Endothelial cell of umbilical vein (primary cell): ENCODE data around the gene ZDHHC24. TPM values are rescaled to one million over a fixed set of nuclear protein-coding genes. Genes with fewer than 3 reads are reported as not detected.

Experiments
- BruUV-seq: library from RNA; stranded (reverse); fragments of 400-500 nt; replicated peaks from 2 replicates; lab custom pipeline; 2021; lab: Mats Ljungman, UMichigan
- CTCF ChIA-PET: fragments of 300-600, 350-600 bp; sonication (Branson Sonifier 250); formaldehyde crosslinking; loops from one replicate; lab custom pipeline; 2021; ENCODE audit warnings: antibody characterized with exemption, inconsistent platforms; lab: Charles Lee
- POLR2A ChIA-PET: fragments of 300-600, 350-600 bp; sonication (Branson Sonifier 250); formaldehyde crosslinking; loops from one replicate; lab custom pipeline; 2021; ENCODE audit warnings: antibody characterized with exemption, inconsistent platforms; lab: Charles Lee
- DNase-seq: peaks from one replicate; pipeline ENCODE4 v3.0.0-alpha.2; 2011; ENCODE audit warnings: low read depth, low spot score
- FAIRE-seq: peaks from 2 replicates; lab custom pipeline; 2011; peaks lifted over from hg19 to GRCh38; lab: Jason Lieb, UNC
- H2AFZ ChIP-seq: 2 replicates; pipeline ENCODE4 v1.6.0; 2012; ENCODE audit warnings: low read depth, low read length, control low read depth, inconsistent platforms
- H3K27ac ChIP-seq: 2 replicates; pipeline ENCODE4 v1.5.1; 2011; ENCODE audit warnings: low read depth, mild to moderate bottlenecking, control low read depth, low read length, moderate library complexity; ENCODE audit not compliant: insufficient read depth
- H3K27me3 ChIP-seq, 2 experiments: 2 replicates each; pipeline versions ENCODE4 v1.6.0 to v1.6.1; 2011; ENCODE audit warnings: low read length in 2 of 2, mixed read lengths in 1 of 2; ENCODE audit not compliant: control insufficient read depth in 2 of 2, insufficient read depth in 2 of 2
- H3K36me3 ChIP-seq, 2 experiments: 2 replicates in 1 of 2; 3 replicates in 1 of 2; pipeline ENCODE4 v1.5.1; 2011; ENCODE audit warnings: low read length in 2 of 2, mild to moderate bottlenecking in 1 of 2, moderate library complexity in 1 of 2; ENCODE audit not compliant: control insufficient read depth in 2 of 2, insufficient read depth in 2 of 2; ENCODE audit errors: extremely low read depth in 1 of 2
- H3K4me1 ChIP-seq: 3 replicates; pipeline ENCODE4 v1.5.1; 2011; ENCODE audit warnings: mild to moderate bottlenecking, low read length; ENCODE audit not compliant: control insufficient read depth, insufficient read depth; ENCODE audit errors: extremely low read depth
- H3K4me2 ChIP-seq: 2 replicates; pipeline ENCODE4 v1.6.1; 2011; ENCODE audit warnings: low read length, control low read depth, mixed read lengths; ENCODE audit not compliant: insufficient read depth
- H3K4me3 ChIP-seq, 3 experiments: fragments of 200-600 bp in 1 of 3; sonication (generic), shearing (Covaris generic) in 1 of 3; replicated peaks in 1 of 3; 2 replicates each; pipeline ENCODE4 v1.5.1; 2011 to 2016; ENCODE audit warnings: control low read depth in 3 of 3, low read length in 3 of 3, mild to moderate bottlenecking in 2 of 3, inconsistent platforms in 1 of 3, low read depth in 1 of 3, moderate library complexity in 1 of 3; ENCODE audit not compliant: insufficient read depth in 1 of 3
- H3K79me2 ChIP-seq: 2 replicates; pipeline ENCODE4 v1.6.0; 2012; ENCODE audit warnings: low read length, inconsistent platforms; ENCODE audit not compliant: control insufficient read depth, insufficient read depth
- H3K9ac ChIP-seq: replicated peaks from 2 replicates; pipeline ENCODE3; 2011; ENCODE audit warnings: low read length, control low read depth; ENCODE audit not compliant: insufficient read depth; ENCODE audit errors: extremely low read depth
- H3K9me1 ChIP-seq: replicated peaks from 3 replicates; pipeline ENCODE4 v1.6.0; 2011; ENCODE audit warnings: mild to moderate bottlenecking, low read length; ENCODE audit not compliant: control insufficient read depth, insufficient read depth; ENCODE audit errors: extremely low read depth
- H3K9me3 ChIP-seq: replicated peaks from 2 replicates; pipeline ENCODE4 v1.5.1; 2012; ENCODE audit warnings: low read length, inconsistent platforms; ENCODE audit not compliant: control insufficient read depth, insufficient read depth
- H4K20me1 ChIP-seq: replicated peaks from 2 replicates; pipeline ENCODE3; 2011; ENCODE audit warnings: mild to moderate bottlenecking, low read length; ENCODE audit not compliant: control insufficient read depth, insufficient read depth; ENCODE audit errors: extremely low read depth
- CTCF ChIP-seq, 2 donors: IDR thresholded peaks; 1 replicate in 1 of 2; 2 replicates in 1 of 2; pipeline ENCODE4 v1.5.1; 2011; ENCODE audit warnings: low read length in 2 of 2, mild to moderate bottlenecking in 2 of 2, moderate library complexity in 2 of 2, control low read depth in 1 of 2, inconsistent platforms in 1 of 2, low read depth in 1 of 2; ENCODE audit not compliant: insufficient read depth in 1 of 2; ENCODE audit errors: extremely low read depth in 1 of 2
- EZH2 ChIP-seq: IDR thresholded peaks from 2 replicates; pipeline ENCODE4 v1.6.1; 2012; ENCODE audit warnings: borderline replicate concordance, low read depth, mild to moderate bottlenecking, moderate library complexity, low read length, inconsistent platforms; ENCODE audit not compliant: severe bottlenecking
- FOS ChIP-seq: IDR thresholded peaks from 2 replicates; pipeline ENCODE4 v1.6.1; 2011; ENCODE audit warnings: mild to moderate bottlenecking, low read length, moderate library complexity, borderline replicate concordance; ENCODE audit not compliant: insufficient read depth
- GATA2 ChIP-seq: IDR thresholded peaks from 2 replicates; pipeline ENCODE4 v1.7.0; 2011; ENCODE audit warnings: low read depth, mild to moderate bottlenecking, moderate library complexity, mixed read lengths, low read length; ENCODE audit not compliant: insufficient read length, insufficient read depth
- JUN ChIP-seq: IDR thresholded peaks from 2 replicates; pipeline ENCODE4 v1.6.1; 2011; ENCODE audit warnings: borderline replicate concordance, low read depth; ENCODE audit not compliant: insufficient read length, insufficient read depth
- MAX ChIP-seq: IDR thresholded peaks from 2 replicates; pipeline ENCODE4 v1.6.1; 2011; ENCODE audit not compliant: insufficient read depth, insufficient read length
- MYC ChIP-seq: IDR thresholded peaks from one replicate; pipeline ENCODE4 v1.6.1; 2011; ENCODE audit warnings: mild to moderate bottlenecking, low read depth, low read length
- POLR2A ChIP-seq: IDR thresholded peaks from 2 replicates; pipeline ENCODE4 v1.6.1; 2012; ENCODE audit warnings: low read depth, mild to moderate bottlenecking, control low read depth, low read length
- POLR2AphosphoS5 ChIP-seq: IDR thresholded peaks from 2 replicates; pipeline ENCODE4 v1.6.1; 2012; ENCODE audit warnings: low read depth, mild to moderate bottlenecking, control low read depth, low read length, moderate library complexity; ENCODE audit not compliant: insufficient read depth
- dilution Hi-C: fragments of 300-500 bp; cut with MboI; formaldehyde crosslinking; loops from one replicate; pipeline ENCODE4 v1.15.0; 2019; ENCODE audit warnings: low sequenced_read_pairs; ENCODE audit not compliant: extremely low pct_ligation_motif_present
- intact Hi-C: fragments of 100-400 bp; cut with micrococcal nuclease; formaldehyde crosslinking; loops from one replicate; pipeline ENCODE4 v1.10.0; 2022
- polyA plus RNA-seq, 4 experiments: library from polyadenylated mRNA; depleted of rRNA in 3 of 4; stranded (reverse) in 3 of 4; unstranded in 1 of 4; fragments of >200 nt; gene quantifications; 2 replicates each; pipeline versions ENCODE4 v1.2.1 to v1.2.3, GENCODE V29; 2011 to 2012; ENCODE audit warnings: missing spikeins in 1 of 4
- total RNA-seq: library from RNA; stranded (reverse); gene quantifications from 2 replicates; pipeline ENCODE4 v1.2.3, GENCODE V29; 2021

Gene ZDHHC24
- total and polyA plus RNA-seq, 2 donors (not counting 3 experiments of a cell fraction or from before 2014, with no cell fraction given), result 20.1 to 21.1 TPM

- ChIA-PET POLR2A (no interaction called here), CTCF (no interaction called here)
- DNase-seq, result no peak
- H3K79me2 ChIP-seq, result no peaks in the 10 kb centered on the region
- H3K4me3 ChIP-seq, result no peak overlapping the region
- intact Hi-C loops, result no loop called here
- FAIRE-seq, result no peak
- H3K9me1 ChIP-seq, result no peaks in the 10 kb centered on the region
- TF ChIP-seq POLR2AphosphoS5, result no peak
- no peak for TF ChIP-seq MYC
- TF ChIP-seq JUN, result no peak
- no peaks in the 10 kb centered on the region for H3K36me3 ChIP-seq
- H2AFZ ChIP-seq, result no peak overlapping the region
- no peaks in the 10 kb centered on the region for H4K20me1 ChIP-seq
- H3K9me3 ChIP-seq, result no peaks in the 10 kb centered on the region
- H3K27ac ChIP-seq, result no peak overlapping the region
- no TSS peak for BruUV-seq
- dilution Hi-C loops, result no loop called here
- no peak overlapping the region for H3K9ac ChIP-seq
- no peaks in the 10 kb centered on the region for H3K27me3 ChIP-seq
- no peak overlapping the region for H3K4me2 ChIP-seq
- peaks cover 3% of the 10 kb centered on the region for H3K4me1 ChIP-seq
Observed at GRCh38 chr11:66564984-66565383, 19.1 kb upstream of the ZDHHC24 start.

GRCh38 chr11:66564538-66564937 is 18.7 kb upstream of the ZDHHC24 start:
- dilution Hi-C loops (no loop called here), intact Hi-C loops (no loop called here)
- H3K27me3 ChIP-seq, result no peaks in the 10 kb centered on the region
- ChIA-PET CTCF (no interaction called here), POLR2A (no interaction called here)
- no peak overlapping the region for H3K9ac ChIP-seq
- no peak overlapping the region for H2AFZ ChIP-seq
- no peaks in the 10 kb centered on the region for H3K9me3 ChIP-seq
- no peak overlapping the region for H3K27ac ChIP-seq
- peaks cover 3% of the 10 kb centered on the region for H3K4me1 ChIP-seq
- no peak overlapping the region for H3K4me3 ChIP-seq
- H3K36me3 ChIP-seq, result no peaks in the 10 kb centered on the region
- H3K79me2 ChIP-seq, result no peaks in the 10 kb centered on the region
- TF ChIP-seq FOS (no peak), MYC (no peak), POLR2A (no peak), MAX (no peak), CTCF (IDR thresholded peaks at IDR 0.05; ENCODE audit: extremely low read depth in 1 of 2, insufficient read depth in 1 of 2, low read depth in 1 of 2, low read length in 2 of 2) (no peak), EZH2 (no peak), GATA2 (no peak), POLR2AphosphoS5 (no peak)
- H3K4me2 ChIP-seq, result no peak overlapping the region
- BruUV-seq, result no TSS peak
- H4K20me1 ChIP-seq, result no peaks in the 10 kb centered on the region
- FAIRE-seq (no peak), DNase-seq (no peak)
- no peaks in the 10 kb centered on the region for H3K9me1 ChIP-seq
